Upper lobe of left lung (tissue), 4 donors: ENCODE measurements around the gene KHK.

Experiments
- CTCF ChIP-seq, 6 experiments: fragments of 450-650 bp in 4 of 6; fragments of 200-600 bp in 2 of 6; sonication (generic) in 2 of 6; IDR thresholded peaks; one replicate each; pipeline ENCODE4 v1.5.1; 2016 to 2019; ENCODE audit warnings: antibody characterized with exemption in 6 of 6
- POLR2A ChIP-seq, 4 donors: fragments of 450-650 bp; IDR thresholded peaks; one replicate each; pipeline ENCODE4 v1.5.1; 2016 to 2017; ENCODE audit warnings: antibody characterized with exemption in 4 of 4, mild to moderate bottlenecking in 2 of 4
- POLR2AphosphoS5 ChIP-seq, 2 donors: sonication (generic); formaldehyde crosslinking; IDR thresholded peaks; one replicate each; pipeline ENCODE4 v1.5.1; 2017; ENCODE audit warnings: antibody characterized with exemption in 2 of 2

GRCh38 chr2:27100036-27100435 lies 13.5 kb downstream of the KHK start:
- TF ChIP-seq CTCF (IDR thresholded peaks at IDR 0.05) (no peak), POLR2AphosphoS5 (IDR thresholded peaks at IDR 0.05) (no peak), POLR2A (IDR thresholded peaks at IDR 0.05) (no peak)
